ENCODE measurements around the gene DDX60.
"Not testable (repeated sequence)": the region's sequence is repeated elsewhere in the genome, so short reads cannot be mapped to it uniquely, and the experiment has no call there.

DDX60 gene

GRCh38 chr4:168293386-168293975 lies 25.1 kb downstream of the DDX60 start:
- DNase-seq = no peak

GRCh38 chr4:168291242-168291641 lies 27.3 kb downstream of the DDX60 start:
- no peak for DNase-seq

DNA sequence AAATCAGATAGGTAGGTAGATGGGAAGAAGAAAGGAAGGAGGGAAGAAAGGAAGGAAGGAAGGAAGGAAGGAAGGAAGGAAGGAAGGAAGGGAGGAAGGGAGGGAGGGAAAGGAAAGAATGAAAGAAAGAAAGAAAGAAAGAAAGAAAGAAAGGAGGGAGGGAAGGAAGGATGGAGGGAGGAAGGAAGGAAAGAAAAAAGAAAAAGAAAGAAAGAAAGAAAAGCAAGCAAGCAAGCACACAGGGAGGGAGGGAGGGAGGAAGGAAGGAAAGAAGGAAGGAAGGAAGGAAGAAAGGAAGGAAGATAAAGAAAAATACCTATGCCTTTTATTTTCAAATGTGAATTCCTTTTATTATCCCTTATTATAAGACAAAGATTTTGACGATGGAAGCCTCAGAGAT lies 32.7 kb downstream of the DDX60 start:
- DNase-seq = not testable (repeated sequence)

GRCh38 chr4:168279556-168279955 lies 39.0 kb downstream of the DDX60 start:
- no peak for DNase-seq

- no peak for DNase-seq
Observed at GRCh38 chr4:168275836-168276235, 42.7 kb downstream of the DDX60 start.

DNA sequence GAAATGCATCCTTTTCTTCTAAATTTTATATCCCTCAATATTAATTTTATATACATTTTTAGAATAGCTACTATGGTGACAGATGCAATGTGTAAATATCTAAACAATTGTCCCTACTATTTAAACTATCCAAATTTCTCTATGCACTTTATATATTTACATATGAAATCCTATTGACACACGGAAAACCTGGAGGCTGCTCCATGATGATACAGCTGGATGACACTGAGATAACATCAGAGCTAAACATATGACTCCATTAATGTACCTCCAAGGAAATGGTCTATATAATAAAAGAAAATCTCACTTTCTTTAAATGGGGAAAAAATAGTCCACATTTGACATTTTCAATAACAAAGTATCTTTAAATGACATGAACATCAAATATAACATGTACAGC lies 43.7 kb downstream of the DDX60 start:
- DNase-seq = no peak

DNA sequence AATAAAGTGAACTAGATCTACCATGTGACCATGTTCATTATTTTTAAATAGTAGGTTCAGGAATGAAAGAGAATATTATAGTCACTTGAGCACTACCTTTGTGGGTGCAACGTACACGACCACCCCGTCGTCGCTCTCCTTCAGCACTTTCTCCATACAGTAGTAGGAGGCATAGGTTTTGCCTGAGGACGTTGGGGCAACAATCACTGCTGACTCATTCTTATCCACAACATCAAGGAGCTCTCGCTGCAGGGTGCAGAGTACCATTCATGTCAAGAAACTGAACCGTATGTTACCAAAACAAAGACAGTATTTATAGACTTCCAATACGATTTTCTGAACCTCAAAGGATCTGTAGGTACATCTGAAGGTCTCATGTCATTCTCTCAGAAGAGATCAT lies 44.7 kb downstream of the DDX60 start:
- DNase-seq = no peak

DNA sequence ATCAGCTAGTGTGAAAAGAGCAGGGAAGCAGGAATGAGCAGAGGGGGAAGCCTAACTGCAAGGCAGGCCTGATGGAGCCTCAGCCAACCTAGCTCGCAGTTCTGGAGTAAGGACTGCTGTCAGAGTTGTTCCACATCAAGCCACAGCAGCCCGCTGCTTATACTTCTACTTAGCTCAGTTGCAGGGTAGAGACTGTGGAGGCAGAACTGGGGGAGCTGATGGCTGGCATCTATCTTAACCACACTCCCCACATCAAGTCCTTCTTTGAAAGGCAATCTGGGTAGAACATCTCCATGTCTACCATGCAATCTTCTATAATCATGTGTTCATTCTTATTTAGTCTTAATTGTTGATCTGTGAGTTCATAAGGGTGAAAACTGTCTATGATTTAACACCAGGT lies 46.1 kb downstream of the DDX60 start:
- no peak for DNase-seq

DNA sequence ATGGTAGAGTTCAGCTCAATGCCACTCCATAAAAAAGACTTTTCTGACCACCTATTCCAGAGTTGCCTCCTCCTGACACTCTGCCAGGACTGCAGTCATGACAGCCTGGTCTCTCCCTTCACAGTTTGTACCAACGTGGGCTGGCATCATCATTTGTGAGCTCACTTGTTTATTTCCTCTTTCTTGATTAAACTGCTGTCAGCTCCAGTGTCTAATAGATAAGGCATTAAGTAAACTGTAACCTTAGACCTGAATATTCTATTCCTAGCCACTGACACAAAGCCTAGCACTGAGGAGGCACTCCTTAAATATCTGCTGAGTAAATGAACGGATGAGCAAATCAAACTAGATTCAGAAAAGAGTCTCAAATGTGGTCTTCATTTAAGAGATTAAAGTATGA lies 48.7 kb downstream of the DDX60 start:
- no peak for DNase-seq

DNA sequence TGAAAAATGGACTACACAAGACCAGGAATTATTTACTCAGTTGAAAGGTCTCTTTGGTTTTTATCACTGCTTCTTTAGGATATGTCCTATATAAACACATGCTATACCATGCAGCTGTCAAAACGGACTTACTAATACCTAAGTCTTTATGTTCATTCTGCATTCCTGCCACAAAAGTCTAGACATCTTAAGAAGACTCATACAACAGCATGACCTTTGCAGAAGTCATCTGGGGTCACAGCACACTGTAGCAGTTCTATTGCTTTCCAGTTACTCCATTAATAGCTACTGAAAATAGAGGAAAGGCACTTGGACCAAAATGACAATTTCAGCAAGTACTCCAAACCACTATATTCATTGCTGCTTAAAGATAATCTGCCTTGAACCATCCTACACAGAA lies 53.2 kb downstream of the DDX60 start:
- DNase-seq = no peak

DNA sequence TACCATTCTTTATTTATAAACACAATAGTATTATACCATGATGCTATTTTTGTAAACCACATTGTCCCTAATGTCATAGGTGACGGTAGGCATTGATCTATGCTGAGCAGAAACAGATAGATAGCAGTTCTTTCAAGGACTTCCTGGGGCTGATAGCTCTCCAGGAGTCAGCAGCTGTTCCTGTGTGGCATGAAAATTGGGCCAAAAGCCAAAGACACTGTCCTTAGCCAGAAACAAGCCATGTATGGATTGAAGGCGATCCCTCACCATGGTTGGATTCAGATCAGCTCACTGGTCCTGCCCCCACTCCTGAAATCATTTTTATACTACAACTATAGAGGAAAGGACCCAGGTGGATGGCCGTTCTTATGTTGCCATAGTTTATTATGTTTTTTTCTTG lies 53.6 kb downstream of the DDX60 start:
- DNase-seq = peak; percentile 82

DNA sequence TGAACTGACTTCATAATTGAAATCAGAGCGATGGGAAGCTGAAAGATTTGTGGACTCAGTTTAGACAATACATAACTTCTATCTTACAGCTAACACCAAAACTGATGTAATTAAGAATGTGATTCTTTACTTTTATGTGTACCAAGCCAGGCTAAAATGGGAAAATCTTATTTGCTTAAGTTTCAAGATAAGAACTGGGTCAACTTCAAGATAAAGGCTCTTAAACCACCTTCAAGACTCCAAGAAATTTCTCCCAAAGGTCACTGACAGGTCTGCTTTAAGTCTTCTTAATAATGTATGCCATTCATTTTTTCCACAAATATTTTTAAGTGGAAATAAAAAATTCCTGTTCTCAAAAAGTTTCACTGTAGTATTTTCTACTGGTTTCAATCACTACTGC lies 55.5 kb downstream of the DDX60 start:
- no peak for DNase-seq

GRCh38 chr4:168259096-168259495 lies 59.5 kb downstream of the DDX60 start:
- no peak for DNase-seq

DNA sequence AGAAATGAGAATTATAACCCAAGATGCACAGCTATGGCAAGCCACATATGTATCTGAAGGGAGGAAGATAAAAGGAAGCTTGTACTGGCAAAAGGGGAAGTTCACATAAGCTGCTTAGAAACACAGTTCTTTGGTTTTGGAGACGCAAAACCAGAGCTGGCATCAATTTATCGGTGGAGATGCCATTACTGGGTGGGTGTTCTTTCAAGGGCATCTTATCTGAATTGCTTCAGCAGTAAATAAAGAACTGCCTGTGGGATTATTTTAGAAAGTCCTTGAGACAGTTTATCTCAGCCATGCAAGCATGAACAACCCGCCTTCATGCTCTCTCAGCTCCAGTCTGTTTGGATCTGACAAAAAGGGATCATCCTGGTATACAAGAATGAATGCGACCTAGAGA lies 60.8 kb downstream of the DDX60 start:
- DNase-seq = no peak

DNA sequence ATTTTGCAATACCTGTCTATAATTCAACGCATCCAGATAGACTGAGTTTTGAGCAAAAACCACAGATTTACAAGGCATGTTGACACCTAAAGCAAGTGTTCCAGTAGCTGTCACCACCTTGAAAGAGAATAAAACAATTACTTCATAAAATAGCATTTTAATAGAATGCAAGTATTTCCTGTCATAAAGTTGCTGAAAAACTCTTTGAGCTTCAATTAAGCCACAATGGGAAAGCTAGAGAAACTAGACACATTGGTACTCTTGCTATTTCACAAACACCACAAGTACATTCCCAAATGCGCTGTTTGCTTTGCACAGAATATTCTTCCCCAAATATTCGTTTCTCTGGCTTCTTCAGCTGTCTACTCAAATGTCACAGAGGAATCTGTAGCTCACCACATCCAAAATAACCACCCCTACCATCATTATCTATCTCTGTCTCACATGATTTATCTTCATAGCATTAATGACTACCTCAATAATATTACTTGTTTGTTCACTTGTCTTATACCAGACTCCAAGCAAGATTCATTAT lies 70.3 kb downstream of the DDX60 start:
- DNase-seq = no peak

GRCh38 chr4:168247603-168248002 lies 70.9 kb downstream of the DDX60 start:
- DNase-seq = no peak

DNA sequence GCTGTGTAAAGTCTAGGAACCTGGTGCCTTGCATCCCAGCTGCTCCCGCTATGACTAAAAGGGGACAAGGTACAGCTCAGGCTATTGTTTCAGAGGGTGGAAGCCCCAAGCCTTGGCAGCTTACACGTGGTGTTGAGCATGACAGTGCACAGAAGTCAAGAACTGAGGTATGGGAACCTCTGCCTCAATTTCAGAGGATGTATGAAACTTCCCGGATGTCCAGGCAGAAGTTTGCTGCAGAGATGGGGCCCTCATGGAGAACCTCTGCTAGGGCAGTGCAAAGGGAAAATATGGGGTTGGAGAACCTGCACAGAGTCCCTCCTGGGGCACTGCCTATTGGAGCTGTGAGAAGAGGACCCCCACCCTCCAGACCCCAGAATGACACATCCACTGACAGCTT lies 76.6 kb downstream of the DDX60 start:
- DNase-seq = no peak

DNA sequence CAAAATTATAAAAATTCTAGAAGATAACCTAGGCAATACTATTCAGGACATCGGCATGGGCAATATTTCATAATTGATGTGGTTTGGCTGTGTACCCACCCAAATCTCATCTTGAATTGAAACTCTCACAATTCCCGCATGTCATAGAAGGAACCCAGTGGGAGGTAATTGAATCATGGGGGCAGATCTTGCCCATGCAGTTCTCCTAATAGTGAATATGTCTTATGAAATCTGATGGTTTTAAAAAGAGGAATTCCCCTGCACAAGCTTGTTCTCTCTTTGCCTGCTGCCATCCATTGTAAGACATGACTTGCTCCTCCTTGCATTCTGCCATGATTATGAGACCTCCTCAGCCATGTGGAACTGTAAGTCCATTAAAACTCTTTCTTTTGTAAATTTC lies 77.7 kb downstream of the DDX60 start:
- no peak for DNase-seq

DNA sequence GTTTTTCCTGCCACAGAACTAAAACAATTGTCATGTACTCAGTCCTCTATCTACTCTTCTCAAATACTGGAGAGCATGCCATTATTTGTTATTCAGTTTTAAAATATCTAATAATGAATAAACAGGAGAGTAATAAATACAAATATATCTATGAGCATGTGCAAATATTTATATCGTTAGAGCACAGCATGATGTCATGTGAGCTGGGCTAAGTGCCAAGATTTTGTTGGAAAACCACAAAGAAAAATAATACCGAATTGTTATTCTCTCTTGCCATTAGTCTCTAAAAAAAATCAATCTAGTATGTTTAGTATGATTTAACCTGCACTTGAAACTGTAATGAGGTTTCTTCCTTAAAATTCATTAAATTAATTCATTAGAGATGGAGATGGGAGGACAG lies 97.3 kb downstream of the DDX60 start:
- peak; percentile 38 for DNase-seq

- no peak for DNase-seq
Observed at GRCh38 chr4:168220893-168221292, 97.7 kb downstream of the DDX60 start.

- no peak for DNase-seq
Observed at GRCh38 chr4:168218645-168219044, 99.9 kb downstream of the DDX60 start.

- not testable (repeated sequence) for DNase-seq
Observed at GRCh38 chr4:168213511-168213910, 105.0 kb downstream of the DDX60 start.

GRCh38 chr4:168212656-168213055 lies 105.9 kb downstream of the DDX60 start:
- DNase-seq = no peak

DNA sequence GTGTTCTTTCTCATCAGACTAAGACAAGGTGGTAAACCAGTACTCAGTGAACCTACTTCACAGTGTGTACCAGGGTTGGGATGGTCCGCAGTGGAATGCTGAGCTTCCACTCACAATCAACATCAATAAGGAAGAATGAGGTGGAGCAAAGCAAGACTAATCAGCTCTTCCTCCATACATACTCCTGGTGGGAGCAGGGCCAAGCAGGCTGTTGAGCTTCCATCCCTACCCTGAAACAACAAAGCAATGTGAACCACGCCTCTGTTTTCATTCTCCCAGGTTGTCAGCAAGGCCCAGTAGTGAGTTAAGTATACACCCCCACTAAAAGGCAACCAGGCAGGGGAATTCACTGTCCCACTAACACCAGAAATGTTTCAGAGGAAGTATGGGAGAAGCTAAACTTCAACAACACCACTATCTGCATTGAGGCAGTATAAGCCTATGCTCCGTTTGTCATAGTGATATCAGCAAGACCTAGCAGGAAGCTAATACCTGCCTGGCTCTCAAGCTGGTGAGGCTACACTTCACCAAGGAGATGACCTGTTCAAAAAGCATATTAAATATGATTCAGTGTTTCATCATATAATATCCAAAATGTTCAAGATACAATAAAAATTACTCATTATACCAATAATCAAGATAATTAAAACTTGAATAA lies 109.5 kb downstream of the DDX60 start:
- DNase-seq = no peak
